GM18951 (cell line): Measurements from ENCODE around the gene MADCAM1.

Experiments used
- POLR2A ChIP-seq: IDR thresholded peaks from 4 replicates; pipeline ENCODE4 v1.6.1; 2011; ENCODE audit warnings: mild to moderate bottlenecking; ENCODE audit not compliant: insufficient read length, insufficient read depth; ENCODE audit errors: extremely low read depth
- in situ Hi-C: fragments of 300-500 bp; cut with MboI; formaldehyde crosslinking; loops from one replicate; pipeline ENCODE4 v1.12.0; 2022; ENCODE audit warnings: low sequenced_read_pairs, mixed read lengths, inconsistent platforms; ENCODE audit not compliant: unreplicated experiment

Gene MADCAM1

DNA sequence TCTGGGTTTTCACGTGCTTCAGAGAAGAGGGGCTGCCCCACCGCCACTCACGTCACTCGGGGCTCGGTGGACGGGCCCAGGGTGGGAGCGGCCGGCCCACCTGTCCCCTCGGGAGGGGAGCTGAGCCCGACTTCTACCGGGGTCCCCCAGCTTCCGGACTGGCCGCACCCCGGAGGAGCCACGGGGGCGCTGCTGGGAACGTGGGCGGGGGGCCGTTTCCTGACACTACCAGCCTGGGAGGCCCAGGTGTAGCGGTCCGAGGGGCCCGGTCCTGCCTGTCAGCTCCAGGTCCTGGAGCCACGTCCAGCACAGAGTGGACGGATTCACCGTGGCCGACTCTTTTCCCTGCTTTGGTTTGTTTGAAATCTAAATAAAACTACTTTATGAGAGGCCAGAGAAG lies 45.4 kb downstream of the MADCAM1 start:
- in situ Hi-C loops, result no loop called here
- no peak for TF ChIP-seq POLR2A

DNA sequence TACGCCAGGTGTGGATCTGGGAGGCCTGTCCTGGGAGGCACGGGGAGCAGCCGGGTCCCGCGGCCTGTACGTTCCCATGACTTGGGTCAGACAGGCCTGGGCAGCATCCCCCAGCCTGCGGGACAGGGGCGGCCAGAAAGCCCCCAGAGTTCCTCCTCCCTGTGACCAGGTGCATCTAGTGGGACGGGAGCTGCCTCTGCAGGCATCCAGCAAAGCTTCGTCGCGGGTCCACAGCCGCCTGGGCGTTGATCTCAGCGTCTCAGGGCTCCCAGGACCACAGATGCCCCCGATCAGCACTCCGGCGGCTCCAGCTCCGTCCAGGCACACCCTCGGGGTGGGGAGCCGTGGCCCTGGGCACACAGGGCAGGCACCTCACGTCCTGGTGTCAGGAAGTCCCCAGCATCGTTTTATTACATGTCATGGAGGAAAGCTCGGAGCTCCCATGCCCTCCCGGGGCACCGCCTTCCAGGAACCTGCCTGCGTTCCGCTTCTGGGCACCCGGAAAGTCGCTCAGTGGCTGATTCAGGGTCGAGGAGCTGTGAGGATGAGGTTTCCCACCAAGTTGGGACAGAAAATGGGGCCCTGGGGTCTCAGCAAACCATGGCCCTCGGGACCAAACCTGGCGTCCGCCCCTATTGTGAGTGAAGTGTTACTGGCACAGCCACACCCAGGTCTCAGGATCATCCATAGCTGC lies 46.0 kb downstream of the MADCAM1 start:
- in situ Hi-C loops, result no loop called here
- TF ChIP-seq POLR2A, result no peak

DNA sequence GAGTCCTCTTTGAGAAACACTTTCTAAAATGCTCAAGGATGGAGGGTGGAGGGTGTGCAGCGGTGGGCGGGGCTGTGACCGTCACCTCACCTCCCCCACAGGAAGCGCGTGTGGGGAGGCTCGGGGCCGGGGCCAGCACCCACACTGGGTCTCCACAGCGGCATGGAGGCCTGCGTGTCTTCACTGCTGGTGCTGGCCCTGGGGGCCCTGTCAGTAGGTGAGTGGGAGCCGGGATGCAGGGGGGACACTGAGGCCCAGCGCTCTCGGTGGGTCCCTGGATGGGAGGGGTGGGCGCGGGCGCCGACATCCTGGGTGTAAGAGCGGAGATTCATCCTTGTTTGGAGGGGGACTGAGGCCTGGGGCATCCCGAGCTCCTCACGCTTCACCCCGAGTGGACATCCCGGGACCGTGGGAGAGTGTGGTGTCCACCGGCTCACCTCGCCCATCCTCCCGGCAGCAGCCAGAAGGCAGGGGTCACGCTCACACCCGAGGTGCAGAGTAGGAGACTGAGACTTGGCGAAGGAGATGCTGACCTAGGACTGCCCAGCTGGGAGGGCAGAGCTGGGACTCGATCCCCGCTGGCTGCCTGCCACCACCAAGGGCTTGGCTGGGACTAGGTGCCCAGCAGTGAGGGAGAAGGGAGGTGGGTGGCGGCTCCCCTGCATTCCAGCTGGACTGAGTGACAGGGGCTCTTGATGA lies 47.8 kb downstream of the MADCAM1 start, which contains the start of gene GZMM:
Gene GZMM (plus strand): TSS at position 144 of the 699 bp plus-strand sequence. CDS start 19 bp downstream, at position 163.
- in situ Hi-C loops, result no loop called here
- TF ChIP-seq POLR2A, result no peak

DNA sequence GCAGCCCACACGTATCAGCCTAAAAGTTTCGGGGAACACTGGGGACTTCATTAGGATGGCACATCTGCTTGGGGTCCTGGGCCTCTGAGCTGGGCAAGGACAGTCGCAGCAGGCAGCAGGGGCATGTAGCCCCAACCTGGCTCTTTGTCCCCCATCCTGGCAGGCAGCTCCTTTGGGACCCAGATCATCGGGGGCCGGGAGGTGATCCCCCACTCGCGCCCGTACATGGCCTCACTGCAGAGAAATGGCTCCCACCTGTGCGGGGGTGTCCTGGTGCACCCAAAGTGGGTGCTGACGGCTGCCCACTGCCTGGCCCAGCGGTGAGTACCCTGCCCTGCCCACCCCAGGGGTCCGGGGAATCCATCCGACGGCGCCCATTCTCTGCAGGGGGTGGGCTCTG lies 50.8 kb downstream of the MADCAM1 start:
- no peak for TF ChIP-seq POLR2A
- in situ Hi-C loops, result no loop called here

DNA sequence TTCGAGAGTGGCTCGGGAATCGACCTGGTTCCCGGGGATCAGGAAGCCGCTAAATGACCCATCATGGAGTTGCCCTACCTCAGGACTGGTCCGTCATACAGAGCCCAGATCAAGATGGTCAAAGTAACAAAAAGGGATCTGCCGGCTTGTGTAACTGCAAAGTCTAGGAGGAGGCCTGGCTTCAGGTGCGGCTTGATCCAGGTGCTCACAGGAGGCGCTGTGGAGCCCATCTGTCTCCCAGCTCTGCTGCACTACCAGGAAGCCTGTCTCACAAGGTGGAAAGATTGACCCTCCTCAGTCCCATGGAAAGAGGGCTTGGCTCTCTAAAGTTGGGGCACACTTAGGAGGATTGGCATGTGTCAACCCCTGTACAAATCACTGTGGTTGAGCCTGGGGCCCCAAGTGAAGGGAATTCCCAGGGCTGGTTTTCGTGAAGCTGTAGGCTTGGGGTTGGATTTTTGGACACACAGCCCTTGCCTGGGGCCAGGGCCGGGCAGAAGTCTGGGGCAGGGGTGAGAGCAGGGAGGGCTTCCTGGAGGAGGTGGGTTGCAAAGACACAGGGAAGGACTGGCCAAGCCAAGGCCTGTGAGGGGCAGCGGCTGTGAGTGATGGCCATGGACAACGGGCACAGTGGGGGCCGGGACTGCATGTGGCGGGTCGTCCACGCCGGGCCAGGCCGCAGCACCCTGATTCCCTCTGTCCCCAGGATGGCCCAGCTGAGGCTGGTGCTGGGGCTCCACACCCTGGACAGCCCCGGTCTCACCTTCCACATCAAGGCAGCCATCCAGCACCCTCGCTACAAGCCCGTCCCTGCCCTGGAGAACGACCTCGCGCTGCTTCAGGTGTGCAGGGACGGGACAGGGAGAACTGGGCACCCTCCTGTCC lies 51.8 kb downstream of the MADCAM1 start:
- in situ Hi-C loops, result no loop called here
- no peak for TF ChIP-seq POLR2A

DNA sequence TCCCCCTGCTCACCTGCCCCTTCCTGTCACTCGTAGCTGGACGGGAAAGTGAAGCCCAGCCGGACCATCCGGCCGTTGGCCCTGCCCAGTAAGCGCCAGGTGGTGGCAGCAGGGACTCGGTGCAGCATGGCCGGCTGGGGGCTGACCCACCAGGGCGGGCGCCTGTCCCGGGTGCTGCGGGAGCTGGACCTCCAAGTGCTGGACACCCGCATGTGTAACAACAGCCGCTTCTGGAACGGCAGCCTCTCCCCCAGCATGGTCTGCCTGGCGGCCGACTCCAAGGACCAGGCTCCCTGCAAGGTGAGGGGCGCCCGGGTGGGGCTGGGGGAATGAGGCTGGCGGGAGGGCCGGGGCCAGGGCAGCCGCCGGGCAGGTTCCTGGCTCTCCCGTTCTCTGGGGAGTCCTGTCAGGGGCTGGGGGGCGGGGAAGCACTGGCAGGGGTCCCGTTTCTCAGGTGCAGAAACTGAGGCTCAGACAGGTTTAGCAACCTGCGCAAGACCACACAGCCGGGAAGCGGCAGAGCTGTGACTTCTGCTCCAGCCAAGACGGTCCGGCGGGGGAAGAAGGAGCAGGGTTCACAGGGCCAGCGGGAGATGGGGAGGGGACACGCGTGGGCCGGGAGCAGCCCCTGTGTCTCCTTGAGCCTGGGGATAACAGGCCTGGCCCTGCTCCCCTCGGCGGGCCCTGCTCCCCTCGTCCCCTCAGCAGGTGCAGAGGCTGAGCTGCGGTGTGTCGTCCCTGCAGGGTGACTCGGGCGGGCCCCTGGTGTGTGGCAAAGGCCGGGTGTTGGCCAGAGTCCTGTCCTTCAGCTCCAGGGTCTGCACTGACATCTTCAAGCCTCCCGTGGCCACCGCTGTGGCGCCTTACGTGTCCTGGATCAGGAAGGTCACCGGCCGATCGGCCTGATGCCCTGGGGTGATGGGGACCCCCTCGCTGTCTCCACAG lies 52.9 kb downstream of the MADCAM1 start:
- no peak for TF ChIP-seq POLR2A
- in situ Hi-C loops, result no loop called here

DNA sequence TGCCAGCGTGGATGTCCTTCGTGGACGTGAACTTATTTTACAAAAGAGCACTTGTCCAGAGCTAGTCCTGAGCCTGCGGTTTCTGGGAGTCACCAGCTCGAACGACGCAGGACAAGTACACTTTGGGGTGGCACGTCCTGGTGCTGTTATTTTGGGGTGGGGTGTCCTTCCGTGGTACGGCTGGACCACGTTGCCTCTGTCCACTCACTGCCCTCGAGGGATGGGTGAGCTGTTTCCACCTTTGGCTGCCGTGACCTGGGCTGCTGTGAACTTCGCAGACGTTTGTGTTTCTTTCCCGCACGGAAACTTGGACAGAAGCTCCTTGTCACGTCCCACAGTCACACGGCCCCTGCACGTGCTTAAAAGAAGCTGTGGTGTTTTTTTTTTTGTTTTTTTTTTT lies 58.5 kb downstream of the MADCAM1 start:
- no peak for TF ChIP-seq POLR2A
- in situ Hi-C loops, result no loop called here
